ENCODE data around the gene CISD2. TPM values are rescaled to one million over a fixed set of nuclear protein-coding genes. Genes with fewer than 3 reads are reported as not detected.
"Not testable (repeated sequence)": the region's sequence is repeated elsewhere in the genome, so short reads cannot be mapped to it uniquely, and the experiment has no call there.

CISD2 gene
- 31.2 and 36.7 TPM in 2 replicates for total RNA-seq

GRCh38 chr4:102868781-102869568 is at the start of gene CISD2:
Gene CISD2, plus strand, starts transcription at chr4:102868992. Its CDS starts 93 bp downstream, at chr4:102869085.
- DNase-seq (ENCODE audit: low read depth in 2 of 2) = peak; percentile 72 to 93

- not testable (repeated sequence) for DNase-seq (ENCODE audit: low read depth in 2 of 2)
Measured at GRCh38 chr4:102819100-102819499, 49.7 kb upstream of the CISD2 start.

GRCh38 chr4:102819588-102820365 is 49.0 kb upstream of the CISD2 start:
- peak; percentile 10 to 58 for DNase-seq (ENCODE audit: low read depth in 2 of 2)

GRCh38 chr4:102823464-102823863 is 45.3 kb upstream of the CISD2 start:
- DNase-seq (ENCODE audit: low read depth in 2 of 2) = no peak

- DNase-seq (ENCODE audit: low read depth in 2 of 2) = no peak
Measured at GRCh38 chr4:102823897-102824296, 44.9 kb upstream of the CISD2 start.

- peak in 1 of 2 donors; percentile 16 for DNase-seq (ENCODE audit: low read depth in 2 of 2)
Measured at GRCh38 chr4:102824398-102824797, 44.4 kb upstream of the CISD2 start.

GRCh38 chr4:102825261-102826091 is 43.3 kb upstream of the CISD2 start:
- DNase-seq (ENCODE audit: low read depth in 2 of 2) = peak; percentile 63 to 64

GRCh38 chr4:102826105-102826889 is 42.5 kb upstream of the CISD2 start:
- no peak for DNase-seq (ENCODE audit: low read depth in 2 of 2)

GRCh38 chr4:102826890-102827673 is 41.7 kb upstream of the CISD2 start, which contains the start of gene UBE2D3:
Gene UBE2D3, minus strand, starts transcription at chr4:102827551. Its CDS starts 1,043 bp downstream, at chr4:102826508.
- DNase-seq (ENCODE audit: low read depth in 2 of 2) = peak; percentile 91 to 97

GRCh38 chr4:102827674-102828496 is 40.9 kb upstream of the CISD2 start:
- DNase-seq (ENCODE audit: low read depth in 2 of 2) = peak; percentile 100

- no peak for DNase-seq (ENCODE audit: low read depth in 2 of 2)
Measured at GRCh38 chr4:102828497-102828808, 40.3 kb upstream of the CISD2 start.

GRCh38 chr4:102829803-102830202 is 39.0 kb upstream of the CISD2 start:
- DNase-seq (ENCODE audit: low read depth in 2 of 2) = no peak

- no peak for DNase-seq (ENCODE audit: low read depth in 2 of 2)
Measured at GRCh38 chr4:102832105-102832504, 36.7 kb upstream of the CISD2 start.

GRCh38 chr4:102832667-102833066 is 36.1 kb upstream of the CISD2 start:
- DNase-seq (ENCODE audit: low read depth in 2 of 2) = no peak

GRCh38 chr4:102836596-102836995 is 32.2 kb upstream of the CISD2 start:
- DNase-seq (ENCODE audit: low read depth in 2 of 2) = no peak

- no peak for DNase-seq (ENCODE audit: low read depth in 2 of 2)
Measured at GRCh38 chr4:102842367-102842766, 26.4 kb upstream of the CISD2 start.

GRCh38 chr4:102843273-102843672 is 25.5 kb upstream of the CISD2 start:
- no peak for DNase-seq (ENCODE audit: low read depth in 2 of 2)

GRCh38 chr4:102843938-102844337 is 24.9 kb upstream of the CISD2 start:
- no peak for DNase-seq (ENCODE audit: low read depth in 2 of 2)

- no peak for DNase-seq (ENCODE audit: low read depth in 2 of 2)
Measured at GRCh38 chr4:102847687-102848086, 21.1 kb upstream of the CISD2 start.

Data from dermis microvascular lymphatic vessel endothelial cell (primary cell).